ENCODE measurements around the gene GBGT1.

GRCh38 chr9:133167769-133168168 is 4.1 kb upstream of the GBGT1 start:
- no peak for TF ChIP-seq CTCF (IDR thresholded peaks at IDR 0.05)
- TF ChIP-seq POLR2A (IDR thresholded peaks at IDR 0.05) = no peak

Data from Peyer's patch (tissue), 4 donors.